GM21717 (cell line): ENCODE data around the gene HMOX1.

ENCODE experiments used
- ATAC-seq: cut with Tn5 transposase; IDR thresholded peaks from one replicate; pipeline ENCODE4 v1.9.1; 2021; ENCODE audit warnings: mild to moderate bottlenecking, moderate library complexity; ENCODE audit not compliant: unreplicated experiment

The HMOX1 gene, protein sequence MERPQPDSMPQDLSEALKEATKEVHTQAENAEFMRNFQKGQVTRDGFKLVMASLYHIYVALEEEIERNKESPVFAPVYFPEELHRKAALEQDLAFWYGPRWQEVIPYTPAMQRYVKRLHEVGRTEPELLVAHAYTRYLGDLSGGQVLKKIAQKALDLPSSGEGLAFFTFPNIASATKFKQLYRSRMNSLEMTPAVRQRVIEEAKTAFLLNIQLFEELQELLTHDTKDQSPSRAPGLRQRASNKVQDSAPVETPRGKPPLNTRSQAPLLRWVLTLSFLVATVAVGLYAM

DNA sequence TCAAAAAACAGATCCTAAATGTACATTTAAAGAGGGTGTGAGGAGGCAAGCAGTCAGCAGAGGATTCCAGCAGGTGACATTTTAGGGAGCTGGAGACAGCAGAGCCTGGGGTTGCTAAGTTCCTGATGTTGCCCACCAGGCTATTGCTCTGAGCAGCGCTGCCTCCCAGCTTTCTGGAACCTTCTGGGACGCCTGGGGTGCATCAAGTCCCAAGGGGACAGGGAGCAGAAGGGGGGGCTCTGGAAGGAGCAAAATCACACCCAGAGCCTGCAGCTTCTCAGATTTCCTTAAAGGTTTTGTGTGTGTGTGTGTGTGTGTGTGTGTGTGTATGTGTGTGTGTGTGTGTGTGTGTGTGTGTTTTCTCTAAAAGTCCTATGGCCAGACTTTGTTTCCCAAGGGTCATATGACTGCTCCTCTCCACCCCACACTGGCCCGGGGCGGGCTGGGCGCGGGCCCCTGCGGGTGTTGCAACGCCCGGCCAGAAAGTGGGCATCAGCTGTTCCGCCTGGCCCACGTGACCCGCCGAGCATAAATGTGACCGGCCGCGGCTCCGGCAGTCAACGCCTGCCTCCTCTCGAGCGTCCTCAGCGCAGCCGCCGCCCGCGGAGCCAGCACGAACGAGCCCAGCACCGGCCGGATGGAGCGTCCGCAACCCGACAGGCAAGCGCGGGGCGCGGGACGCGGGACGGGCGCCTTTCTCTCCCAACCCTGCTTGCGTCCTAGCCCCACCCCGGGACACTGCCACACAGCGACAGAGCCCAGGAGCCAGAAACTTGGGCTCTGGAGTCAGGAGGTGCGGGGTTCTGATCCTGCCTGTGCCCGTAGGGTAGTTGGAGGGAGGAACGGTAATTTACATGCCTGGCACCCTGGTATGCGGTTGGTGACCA, at the start of gene HMOX1:
Gene HMOX1, plus strand, starts transcription at position 560 of the 887 bp plus-strand sequence. Its CDS starts 78 bp downstream, at position 638.
- ATAC-seq, result no peak

DNA sequence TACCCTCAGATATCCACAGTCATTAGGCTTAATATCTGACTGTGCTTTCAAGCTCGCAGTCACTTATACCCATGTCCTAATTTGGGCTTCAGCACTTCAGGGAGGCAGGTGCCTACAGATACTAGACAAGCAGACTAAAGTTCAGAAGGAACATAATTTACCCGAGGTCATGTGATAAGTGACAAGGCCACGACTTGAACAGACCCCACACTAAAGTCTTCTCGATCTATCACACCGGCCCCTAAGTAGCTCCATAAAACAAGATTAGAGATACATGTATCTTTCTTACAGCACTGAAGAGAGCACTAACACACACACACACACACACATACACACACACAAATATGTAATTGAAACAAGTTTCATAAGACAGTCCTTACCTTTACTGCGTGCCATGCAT, 48.6 kb upstream of the HMOX1 start:
- ATAC-seq, result no peak

DNA sequence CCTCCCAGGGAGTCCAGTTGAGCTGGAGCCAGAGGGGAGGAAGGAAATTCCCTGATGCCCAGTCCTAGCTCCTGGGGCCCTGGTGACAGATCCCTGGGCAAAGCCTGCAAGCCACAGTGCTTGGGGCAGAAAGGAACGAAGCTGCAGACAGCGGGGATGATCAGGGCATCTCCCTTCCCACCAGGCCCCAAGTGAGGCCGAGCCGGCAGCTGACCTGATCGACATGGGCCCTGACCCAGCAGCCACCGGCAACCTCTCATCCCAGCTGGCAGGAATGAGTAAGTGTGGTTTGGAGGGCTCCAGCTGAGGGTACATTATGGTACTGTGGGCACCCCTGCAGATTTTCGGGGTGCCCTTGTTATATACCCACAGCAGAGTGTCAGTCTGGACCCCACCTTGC, 47.7 kb upstream of the HMOX1 start:
- no peak for ATAC-seq

DNA sequence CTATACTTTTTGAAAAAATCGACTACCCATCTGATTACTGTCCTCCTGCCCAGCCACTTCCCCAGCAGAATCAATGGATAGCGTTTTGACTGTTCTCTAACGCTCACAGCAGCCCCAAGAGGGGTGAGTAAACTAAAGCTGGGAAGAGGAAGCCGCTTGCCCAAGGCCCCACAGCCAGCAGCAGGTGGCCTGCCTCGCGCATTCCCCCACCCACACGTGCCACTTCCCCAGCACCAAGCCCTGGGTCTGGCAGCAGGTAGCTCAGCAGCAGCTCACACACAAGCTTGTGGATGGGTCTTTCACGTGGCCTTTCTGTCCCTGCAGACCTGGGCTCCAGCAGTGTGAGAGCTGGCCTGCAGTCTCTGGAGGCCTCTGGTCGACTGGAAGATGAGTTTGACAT, 46.9 kb upstream of the HMOX1 start:
- no peak for ATAC-seq

DNA sequence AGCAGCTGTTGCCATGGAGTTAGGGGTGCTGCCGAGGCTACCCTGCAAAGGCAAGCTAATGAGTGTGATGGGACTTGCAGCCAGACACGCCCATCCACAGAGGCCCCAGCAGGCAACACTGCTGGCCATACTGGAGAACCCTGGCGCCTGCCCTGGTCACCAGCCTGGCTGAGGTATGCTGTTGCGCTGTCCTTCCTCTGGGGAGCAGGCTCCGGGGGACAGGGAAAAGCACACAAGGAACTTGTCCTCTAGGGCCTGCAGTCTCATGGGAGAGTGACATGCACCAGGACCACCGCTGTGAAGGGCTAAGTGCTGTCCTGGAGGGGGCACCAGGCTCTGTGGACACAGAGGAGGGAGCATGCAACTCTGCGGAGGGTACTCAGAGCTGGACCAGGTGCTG, 45.4 kb upstream of the HMOX1 start:
- ATAC-seq, result no peak

DNA sequence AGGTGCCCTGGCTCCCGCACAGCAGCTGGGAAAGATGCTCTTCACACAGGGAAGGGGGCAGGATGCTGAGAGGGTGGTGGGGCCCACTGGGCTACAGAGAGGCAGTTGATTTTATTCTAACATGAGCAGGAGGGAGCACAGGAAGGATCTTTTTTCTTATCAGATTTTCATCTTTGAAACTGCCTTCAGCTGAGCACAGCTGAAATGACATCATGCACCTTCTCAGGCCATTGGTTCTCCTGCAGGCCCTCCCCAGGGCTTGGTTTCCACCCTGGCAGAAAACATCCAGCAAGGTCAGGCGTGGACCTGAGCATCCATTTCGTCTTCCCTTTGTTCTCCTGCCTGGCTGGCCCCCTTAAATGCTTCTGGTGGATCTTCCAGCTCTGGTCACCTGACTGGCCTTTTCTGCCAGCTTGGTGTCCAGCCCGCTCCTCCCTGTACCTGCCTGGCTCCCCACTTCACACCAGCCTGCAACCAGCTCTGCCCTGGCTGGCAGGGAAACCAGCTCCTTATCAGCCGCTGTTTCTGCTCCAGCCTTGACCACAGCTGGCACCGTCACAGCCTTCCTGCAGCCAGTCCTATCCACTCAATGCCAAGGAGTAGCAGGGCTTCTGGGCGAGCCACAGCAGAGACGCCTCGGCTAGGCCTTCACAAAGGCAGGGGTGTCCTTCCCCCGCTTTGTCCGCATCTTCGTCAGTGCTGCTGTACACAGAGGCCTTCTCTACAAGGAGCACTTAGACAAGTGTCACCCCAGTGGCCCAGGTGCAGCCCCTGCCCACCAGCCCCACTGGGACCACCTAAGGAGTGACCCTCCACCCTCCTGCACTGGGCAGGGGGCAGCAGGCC, 44.7 kb upstream of the HMOX1 start:
- no peak for ATAC-seq

DNA sequence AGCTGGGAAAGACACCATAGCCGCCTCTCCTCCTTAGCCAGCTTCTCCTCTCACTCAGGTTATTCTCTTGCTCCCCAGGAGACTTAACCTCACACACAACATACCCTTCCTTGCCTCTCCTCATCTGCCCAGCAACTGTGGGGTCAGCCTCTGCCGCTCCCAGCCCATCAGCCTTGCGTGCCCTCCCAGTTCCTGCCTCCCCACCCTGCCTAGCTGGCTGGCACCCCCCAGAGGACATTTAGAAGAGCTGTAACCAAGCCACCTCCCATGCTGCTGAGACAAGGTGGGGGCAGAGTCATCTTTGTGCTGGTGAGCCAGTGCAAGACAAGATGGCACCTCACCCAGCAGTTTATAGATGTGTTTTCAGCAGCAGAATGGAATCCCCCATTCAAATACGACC, 43.0 kb upstream of the HMOX1 start:
- ATAC-seq, result no peak

DNA sequence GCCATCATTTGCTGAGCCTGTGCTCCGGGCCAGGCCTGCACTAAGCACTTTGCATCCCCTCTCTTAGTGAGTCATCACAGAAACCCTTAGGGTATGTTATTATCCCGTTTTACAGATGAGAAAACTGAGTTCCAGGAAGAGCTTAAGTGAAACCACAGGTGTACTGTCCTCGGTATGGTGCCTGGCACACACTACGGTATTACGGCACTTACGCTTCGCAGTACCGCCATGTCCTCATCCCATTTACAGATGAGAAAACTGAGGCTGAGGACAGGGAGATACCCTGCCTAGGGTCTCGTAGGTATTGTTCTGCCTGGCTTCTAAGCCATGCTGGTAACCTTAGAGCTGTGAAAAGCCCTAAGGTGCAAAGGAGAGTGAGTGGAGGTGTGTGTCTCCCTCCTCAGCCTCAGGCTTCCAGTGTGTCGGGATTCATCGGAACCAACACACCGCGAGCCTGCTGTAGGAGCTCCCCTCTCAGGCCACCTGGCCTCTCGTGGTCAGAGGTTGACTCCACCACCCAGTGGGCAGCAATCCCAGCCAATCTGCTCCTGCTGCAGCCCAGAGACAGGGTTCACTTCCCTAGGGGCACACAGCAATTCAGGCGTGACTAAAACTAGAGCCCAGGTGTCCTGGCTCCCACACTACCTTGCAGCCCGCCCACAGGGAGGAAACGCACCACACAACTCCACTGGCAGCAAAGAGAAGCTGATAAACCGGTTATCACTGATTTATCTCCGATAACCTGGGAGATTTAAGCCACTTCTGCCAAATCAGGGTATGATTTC, 39.6 kb upstream of the HMOX1 start:
- no peak for ATAC-seq

DNA sequence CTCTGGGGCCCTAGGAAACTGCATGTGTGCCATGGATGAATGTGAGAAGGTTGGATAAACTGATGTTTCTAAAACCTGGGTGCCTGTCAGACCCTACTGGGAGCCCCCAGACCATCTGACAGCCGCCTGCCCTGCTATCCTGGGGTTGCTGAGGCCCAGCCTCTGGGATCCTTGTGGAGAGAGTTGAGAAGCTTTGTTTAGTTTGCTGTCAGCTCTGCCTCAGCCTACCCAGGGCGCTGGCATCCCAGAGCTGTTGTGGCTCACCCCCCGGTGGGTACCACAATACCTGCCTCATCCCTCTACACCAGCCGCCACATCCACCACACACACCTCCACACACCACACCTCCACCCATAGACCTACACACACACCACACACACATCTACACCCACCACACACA, 38.5 kb upstream of the HMOX1 start:
- ATAC-seq, result no peak

DNA sequence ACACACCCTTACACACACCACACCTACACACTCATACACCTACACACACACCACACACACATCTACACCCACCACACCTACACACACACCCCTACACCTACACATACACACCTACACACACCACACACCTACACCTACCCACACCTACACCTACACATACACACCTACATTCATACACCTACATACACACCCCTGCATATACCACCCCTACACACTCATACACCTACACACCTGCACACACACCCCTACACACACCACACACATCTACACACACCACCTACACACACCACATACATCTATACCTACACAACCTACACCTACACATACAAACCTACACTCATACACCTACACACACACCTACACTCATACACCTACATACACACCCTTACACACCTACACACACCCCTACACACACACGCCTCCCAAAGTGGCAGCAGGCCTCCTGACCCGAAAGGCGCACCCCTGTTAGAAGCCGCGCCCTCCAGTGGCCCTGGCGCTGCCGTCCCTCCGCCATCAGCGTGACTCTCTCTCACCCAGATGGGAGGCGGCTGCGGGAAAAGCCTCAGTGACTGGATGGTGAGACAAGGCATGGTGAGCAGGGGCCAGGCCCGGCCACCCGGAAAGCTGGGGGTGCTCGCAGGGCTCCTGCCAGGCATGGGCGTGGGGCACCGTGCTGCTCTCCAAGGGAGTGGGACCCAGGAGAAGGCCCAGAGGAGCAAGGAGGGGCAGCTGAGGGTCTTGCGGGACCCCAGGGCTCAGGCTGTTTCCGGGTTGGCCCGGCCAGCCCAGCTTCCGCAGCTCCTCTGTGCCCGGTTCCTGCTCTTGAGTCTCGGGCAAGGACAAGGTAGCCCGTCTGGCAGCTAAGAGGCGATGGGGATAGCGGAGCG, 37.0 kb upstream of the HMOX1 start:
- no peak for ATAC-seq

DNA sequence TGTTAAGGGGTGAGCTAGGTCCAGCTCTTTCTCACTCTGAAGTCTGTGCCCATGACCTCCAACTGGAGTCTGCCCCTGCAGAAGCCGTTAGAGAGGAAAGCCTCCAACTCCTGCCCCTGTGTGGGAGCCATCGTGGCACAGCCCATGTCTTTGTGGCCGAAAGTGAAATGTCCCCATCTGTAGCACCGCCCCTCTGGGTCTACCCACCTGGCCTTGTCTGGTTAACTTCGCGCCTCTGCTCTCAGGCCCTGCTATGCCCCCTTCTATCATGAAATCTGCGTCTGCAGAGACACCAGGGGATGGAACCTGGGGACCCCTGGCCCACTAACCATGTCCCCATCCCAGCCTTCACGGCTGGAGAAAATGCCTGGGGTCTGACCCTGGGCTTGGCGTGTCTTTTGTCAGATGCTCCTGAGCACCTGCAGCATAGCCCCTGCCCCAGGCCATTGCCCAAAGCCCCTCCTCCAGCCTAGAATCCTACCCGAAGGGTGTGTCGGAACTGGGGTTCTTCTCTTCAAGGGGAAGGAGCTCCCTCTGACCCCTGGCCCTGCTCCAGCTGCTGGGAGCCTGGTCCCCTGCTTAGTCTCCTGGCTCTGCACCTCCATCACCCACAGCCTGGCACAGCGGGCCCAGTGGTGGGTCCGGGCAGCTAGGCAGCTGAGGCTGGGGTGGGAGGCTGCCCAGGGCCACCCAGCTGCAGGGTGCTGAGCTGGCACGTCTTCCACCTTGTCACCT, 35.8 kb upstream of the HMOX1 start:
- no peak for ATAC-seq

DNA sequence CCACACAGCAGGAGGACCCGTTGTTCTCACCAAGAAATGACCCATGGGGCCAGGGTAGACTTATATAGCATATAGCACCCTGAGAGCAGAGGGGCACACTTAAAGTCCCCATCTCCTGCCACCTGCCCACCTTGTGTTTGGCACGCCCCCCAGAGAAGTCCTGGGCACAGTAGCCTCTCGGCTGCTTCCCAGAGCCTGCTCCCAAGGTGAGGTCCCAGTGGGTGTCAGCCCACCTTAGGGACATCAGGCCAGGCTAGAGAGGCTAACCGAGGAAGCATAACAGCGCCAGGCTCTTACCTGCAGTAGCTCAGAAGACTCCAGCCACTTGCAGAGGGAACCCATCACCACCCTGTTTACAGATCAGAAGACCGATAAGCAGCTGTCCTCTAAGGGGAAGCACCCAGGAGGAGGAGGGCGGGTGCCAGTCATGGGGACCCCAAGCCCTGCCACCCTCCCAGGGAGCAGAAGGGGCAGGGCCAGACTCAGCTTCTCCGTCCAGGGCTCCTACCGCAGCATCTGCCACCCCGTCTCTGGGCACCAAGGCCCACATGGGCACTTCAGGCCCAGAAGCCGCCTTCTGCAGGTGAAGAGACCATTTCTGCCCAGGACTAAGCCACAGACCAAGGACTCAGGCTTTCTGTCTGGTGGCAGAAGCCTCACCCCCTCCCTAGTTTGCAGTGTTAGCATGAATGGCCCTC, 34.9 kb upstream of the HMOX1 start:
- no peak for ATAC-seq

DNA sequence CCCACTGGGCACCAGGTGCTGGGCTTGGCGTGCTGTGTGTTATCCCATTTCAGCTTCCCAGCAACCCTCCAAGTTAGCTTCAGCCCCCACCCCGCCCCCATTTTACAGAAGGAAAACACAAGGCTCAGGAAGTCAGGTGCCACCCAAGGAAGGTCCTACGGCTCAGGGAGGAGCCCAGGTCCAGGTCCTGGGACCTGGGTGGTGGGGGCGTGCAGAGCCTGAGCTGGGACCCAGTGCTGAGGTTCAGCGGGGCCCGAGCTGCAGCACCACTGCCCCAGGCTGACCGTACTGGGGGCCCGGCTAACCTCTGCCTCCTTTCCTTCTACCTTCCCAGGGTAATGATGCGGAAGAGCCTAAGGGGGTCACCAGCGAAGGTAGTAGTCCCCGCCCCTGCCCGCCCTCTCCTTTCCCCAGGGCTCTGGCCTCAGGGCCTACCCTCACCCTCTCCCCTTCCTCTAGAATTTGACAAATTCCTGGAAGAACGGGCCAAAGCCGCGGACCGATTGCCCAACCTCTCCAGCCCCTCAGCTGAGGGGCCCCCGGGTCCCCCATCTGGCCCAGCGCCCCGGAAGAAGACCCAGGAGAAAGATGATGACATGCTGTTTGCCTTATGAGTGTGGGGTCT, 34.2 kb upstream of the HMOX1 start:
- ATAC-seq, result no peak

DNA sequence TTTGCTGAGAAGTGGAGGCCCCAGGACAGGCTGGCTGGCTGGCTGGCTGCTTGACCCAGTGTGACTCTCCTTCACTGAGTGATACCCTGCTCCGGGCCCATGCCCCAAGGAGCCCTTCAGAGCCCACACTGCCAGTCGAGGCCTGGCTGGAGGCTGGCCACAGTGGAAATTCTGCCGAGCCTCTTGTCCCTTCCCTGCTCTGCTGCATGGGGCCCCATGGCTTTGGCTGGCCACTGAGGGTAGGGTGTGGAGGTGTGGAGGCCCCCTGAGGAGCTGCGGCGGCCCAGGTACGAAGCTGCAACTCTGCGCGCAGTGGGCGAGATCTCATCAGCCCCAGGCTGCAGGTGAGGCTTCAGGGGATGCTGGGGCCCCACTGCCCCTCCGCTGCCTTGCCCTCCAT, 33.4 kb upstream of the HMOX1 start:
- ATAC-seq, result no peak

DNA sequence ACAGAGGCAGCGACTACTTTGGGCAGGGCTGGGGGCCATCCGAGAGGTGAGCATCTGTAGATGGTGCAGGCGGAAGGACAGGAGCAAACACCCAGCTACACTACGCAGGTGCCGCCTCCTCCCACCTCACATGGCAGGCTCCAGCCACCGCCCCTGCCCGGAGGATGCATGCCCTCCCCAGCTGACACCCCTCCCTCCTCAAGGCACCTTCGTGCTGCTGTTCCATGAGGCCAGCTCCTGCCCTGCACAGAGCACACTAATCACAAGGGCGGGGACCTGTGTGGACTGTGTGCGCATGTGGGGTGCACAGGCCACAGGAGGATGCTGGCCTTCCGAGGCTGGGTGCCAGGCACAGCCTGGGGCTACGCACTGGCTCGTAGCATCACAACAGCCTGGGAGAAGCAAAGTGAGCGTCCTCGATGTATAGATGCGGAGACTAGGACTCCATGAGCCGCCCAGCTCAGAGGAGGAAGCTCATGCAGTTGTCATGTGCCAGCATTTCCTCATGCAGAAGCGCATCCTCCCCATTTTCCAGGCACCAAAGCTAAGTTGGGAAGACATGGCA, 32.8 kb upstream of the HMOX1 start:
- ATAC-seq, result no peak

DNA sequence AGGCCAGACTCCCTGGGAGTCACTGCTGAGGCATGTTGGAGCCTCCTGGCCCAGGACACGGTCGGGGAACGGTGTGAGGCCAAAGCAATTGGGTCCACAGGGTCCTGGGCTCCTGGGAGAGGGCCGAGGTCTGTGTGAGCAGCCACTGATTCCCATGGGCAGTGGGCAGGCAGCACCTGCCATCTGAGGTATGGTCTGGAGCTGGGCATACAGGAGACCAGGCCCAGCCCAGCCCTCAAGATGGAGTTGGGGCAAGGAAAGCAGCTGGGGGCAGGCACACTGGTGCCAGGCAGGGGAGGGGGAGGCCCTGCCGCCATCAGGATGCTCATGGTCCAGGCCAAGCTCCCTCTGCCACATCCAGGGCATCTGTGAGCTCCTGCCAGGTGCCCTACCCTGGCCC, 32.2 kb upstream of the HMOX1 start:
- ATAC-seq, result no peak

DNA sequence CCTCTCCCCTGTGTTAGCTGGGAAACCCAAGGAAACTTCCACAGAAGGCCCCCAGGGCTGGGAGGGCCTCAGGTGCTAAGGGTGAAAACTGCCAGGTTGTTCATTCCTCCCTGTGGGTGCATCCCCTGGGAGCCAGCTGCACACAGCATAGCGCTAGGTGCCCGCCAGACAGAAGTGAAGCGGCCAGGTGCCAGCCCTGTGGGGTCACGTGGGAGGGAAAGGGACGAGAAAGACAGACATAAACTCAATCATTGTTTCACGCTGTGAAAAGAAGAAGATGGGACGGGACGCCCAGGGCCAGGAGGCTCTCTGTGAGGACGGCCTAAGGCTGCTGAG, 31.6 kb upstream of the HMOX1 start:
- no peak for ATAC-seq
